Measurements from ENCODE around the gene FADS3.

- TF ChIP-seq ZFP3 (CRISPR knock-in tag; IDR thresholded peaks at IDR 0.05) = no peak
- TF ChIP-seq CSRNP3 (CRISPR knock-in tag; IDR thresholded peaks at IDR 0.05) = no peak
- no peak for TF ChIP-seq PATZ1 (CRISPR knock-in tag; IDR thresholded peaks at IDR 0.05; ENCODE audit: borderline replicate concordance)
- no peak for TF ChIP-seq OSR1 (CRISPR knock-in tag; IDR thresholded peaks at IDR 0.05)
Observed at GRCh38 chr11:61870541-61871031, 20.8 kb downstream of the FADS3 start.
